GM12865 (cell line): ENCODE data around the gene CFAP300.

Source experiments
- DNase-seq: peaks from one replicate; pipeline ENCODE4 v3.0.0; 2010; ENCODE audit warnings: low read depth
- H3K4me3 ChIP-seq: 2 replicates; pipeline ENCODE4 v1.5.1; 2011; ENCODE audit warnings: mild to moderate bottlenecking, low read depth, low read length, control low read depth
- TF ChIP-seq, protein P1 (sequence below): IDR thresholded peaks from 2 replicates; pipeline ENCODE4 v1.5.1; 2011; ENCODE audit warnings: low read length, control low read depth, low read depth, inconsistent platforms; ENCODE audit not compliant: insufficient read depth; ENCODE audit errors: missing control alignments

CFAP300 gene

DNA sequence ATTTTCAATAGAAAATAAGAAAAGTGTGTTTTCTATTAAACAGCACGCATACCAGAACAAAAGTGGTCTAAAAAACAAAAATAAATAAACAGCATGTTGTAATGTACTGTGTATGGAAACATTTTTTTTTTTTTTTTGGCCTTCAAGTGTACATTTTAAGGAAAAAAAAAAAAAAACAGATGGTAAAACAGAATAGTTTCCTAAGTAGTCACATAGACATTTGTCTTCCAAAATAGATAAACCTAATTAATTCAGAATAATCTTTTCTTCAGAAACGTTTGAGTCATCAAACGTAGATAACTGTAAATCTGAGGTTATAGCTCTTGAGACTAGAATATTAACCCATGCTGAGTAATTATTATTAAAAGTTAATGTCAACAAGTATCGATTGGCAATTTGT, 396 bp upstream of the CFAP300 start:
- no peak overlapping the region for H3K4me3 ChIP-seq
- TF ChIP-seq, protein P1, sequence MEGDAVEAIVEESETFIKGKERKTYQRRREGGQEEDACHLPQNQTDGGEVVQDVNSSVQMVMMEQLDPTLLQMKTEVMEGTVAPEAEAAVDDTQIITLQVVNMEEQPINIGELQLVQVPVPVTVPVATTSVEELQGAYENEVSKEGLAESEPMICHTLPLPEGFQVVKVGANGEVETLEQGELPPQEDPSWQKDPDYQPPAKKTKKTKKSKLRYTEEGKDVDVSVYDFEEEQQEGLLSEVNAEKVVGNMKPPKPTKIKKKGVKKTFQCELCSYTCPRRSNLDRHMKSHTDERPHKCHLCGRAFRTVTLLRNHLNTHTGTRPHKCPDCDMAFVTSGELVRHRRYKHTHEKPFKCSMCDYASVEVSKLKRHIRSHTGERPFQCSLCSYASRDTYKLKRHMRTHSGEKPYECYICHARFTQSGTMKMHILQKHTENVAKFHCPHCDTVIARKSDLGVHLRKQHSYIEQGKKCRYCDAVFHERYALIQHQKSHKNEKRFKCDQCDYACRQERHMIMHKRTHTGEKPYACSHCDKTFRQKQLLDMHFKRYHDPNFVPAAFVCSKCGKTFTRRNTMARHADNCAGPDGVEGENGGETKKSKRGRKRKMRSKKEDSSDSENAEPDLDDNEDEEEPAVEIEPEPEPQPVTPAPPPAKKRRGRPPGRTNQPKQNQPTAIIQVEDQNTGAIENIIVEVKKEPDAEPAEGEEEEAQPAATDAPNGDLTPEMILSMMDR: no peak
- no peak for DNase-seq

DNA sequence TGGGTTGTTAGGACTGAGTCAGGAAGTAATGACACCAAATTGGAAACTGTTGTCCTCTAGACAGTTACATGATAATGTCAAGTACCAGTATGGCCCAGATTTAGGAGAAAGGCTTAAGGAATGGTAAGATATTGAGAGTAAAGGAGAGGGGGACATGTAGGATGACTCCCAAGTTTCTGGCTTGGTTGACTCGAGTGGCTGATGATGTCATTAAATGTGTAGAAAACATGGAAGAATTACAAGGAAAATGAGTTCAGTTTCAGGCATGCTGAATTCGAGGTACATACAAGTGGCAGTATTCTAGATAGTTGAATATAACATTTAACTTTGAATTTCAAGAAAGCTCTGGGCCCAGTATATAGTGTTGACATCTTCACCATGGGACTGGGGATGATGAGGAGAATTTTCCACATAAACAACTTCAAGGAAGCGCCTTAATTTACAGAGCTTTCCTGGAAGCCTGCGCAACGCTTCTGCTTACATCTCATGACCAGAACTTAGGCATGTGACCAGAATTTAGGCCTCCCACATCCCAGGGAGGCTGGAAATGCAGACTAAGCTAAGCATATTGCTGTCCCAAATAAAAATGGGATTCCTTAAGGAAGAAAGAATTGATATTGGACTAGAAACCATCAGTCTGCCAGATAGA, 3.8 kb downstream of the CFAP300 start:
- TF ChIP-seq, protein P1: no peak

DNA sequence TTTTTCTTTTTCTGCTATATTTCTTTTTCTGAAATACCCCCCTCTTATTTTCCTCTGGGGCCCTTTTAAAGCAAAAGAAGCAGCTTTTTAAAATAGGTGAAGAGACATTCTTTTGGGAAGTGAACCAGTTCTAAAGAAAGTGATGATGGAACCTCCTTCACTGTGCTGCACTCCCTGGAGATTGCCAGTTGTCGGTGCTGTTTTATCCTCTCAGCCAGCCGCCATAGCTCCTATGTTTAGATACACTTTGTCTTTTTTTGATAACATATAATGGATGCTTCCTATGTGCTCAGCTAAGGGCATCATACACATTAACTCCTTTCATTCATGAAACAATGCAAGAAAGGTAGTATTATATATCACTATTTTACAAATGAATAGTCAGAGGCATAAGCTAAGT, 14.0 kb downstream of the CFAP300 start:
- DNase-seq: no peak
- TF ChIP-seq, protein P1: no peak

More for the DNA sequence above, 3.8 kb downstream of the CFAP300 start:
- DNase-seq: no peak
- no peak overlapping the region for H3K4me3 ChIP-seq

DNA sequence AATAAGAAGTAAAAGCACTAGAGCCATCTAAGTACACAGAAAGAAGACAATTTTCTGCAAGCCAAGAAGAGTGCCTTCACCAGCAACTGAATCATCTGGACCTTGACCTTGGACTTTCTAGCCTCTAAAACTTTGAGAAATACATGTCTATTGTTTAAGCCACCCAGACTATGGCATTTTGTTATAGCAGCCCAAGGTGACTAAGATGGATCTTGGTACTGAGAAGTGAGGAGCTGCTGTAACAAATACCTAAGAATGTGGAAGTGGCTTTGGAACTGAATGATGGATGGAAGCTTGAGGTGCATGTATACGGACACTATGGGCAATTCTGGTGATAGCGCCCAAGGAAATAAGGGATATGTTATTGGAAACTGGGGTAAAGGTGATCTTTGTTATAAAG, 14.9 kb downstream of the CFAP300 start:
- TF ChIP-seq, protein P1: no peak
- no peak for DNase-seq
- H3K4me3 ChIP-seq: no peak overlapping the region

More for the DNA sequence above, 14.0 kb downstream of the CFAP300 start:
- no peak overlapping the region for H3K4me3 ChIP-seq

DNA sequence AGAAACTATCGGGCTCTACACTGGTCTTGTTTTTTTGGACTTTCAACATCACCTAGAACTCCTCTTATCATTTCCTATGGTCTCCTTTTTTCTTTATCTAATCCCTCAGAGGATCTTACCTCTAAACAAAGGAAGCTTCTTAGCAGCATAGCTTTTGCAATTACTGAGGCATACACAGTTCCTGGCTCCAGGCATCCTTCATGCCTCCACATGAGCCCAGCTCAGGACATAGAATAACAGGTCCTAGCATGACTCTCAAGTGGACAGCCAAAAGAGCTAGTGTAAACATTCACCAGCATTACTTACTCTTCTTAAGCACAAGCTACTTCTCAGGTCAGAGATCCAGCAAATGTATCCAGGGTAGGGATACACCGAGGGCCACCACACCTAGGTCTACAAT, 17.1 kb downstream of the CFAP300 start:
- no peak overlapping the region for H3K4me3 ChIP-seq
- DNase-seq: no peak
- TF ChIP-seq, protein P1: no peak

DNA sequence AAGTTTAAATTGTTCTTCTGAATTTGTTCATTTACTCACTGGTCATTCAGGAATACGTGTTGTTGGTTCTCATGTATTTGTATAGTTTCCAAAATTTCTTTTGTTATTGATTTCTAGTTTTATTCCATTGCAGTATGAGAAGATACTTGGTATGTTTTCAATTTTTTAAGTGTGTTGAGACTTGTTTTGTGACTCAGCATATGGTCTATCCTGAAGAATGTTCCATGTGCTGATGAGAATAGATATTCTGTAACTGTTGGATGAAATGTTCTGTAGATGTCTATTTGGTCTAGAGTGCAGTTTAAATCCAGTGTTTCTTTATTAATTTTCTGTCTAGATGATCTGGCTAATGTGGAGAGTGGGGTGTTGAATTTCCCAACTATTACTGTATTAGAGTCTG, 23.5 kb downstream of the CFAP300 start:
- H3K4me3 ChIP-seq: no peak overlapping the region
- no peak for DNase-seq
- TF ChIP-seq, protein P1: no peak
